Neural cell (in vitro differentiated cells): ENCODE measurements around the gene NAV1.

ENCODE experiments used
- EP300 ChIP-seq: fragments of 450-650 bp; conservative IDR thresholded peaks from 2 replicates; pipeline ENCODE4 v1.6.1; 2014; ENCODE audit warnings: antibody characterized with exemption, mild to moderate bottlenecking, moderate library complexity; ENCODE audit not compliant: poor library complexity, severe bottlenecking
- EZH2 ChIP-seq: fragments of 200-600, 300-800 bp; shearing (Covaris generic), sonication (generic); IDR thresholded peaks from 2 replicates; pipeline ENCODE4 v1.6.1; 2014; ENCODE audit warnings: antibody characterized with exemption, low read length, borderline replicate concordance, mild to moderate bottlenecking; ENCODE audit not compliant: insufficient read depth, poor library complexity, severe bottlenecking
- MXI1 ChIP-seq: fragments of 450-650 bp; conservative IDR thresholded peaks from 2 replicates; pipeline ENCODE4 v1.6.1; 2014; ENCODE audit warnings: antibody characterized with exemption, mild to moderate bottlenecking; ENCODE audit not compliant: poor library complexity, severe bottlenecking
- POLR2AphosphoS5 ChIP-seq: IDR thresholded peaks from 2 replicates; pipeline ENCODE4 v1.6.1; 2012
- RAD21 ChIP-seq: fragments of 450-650 bp; conservative IDR thresholded peaks from 2 replicates; pipeline ENCODE4 v1.6.1; 2014; ENCODE audit warnings: antibody characterized with exemption, mild to moderate bottlenecking, moderate library complexity
- TAF1 ChIP-seq: IDR thresholded peaks from 2 replicates; pipeline ENCODE4 v1.6.1; 2012; ENCODE audit warnings: low read depth
- TF ChIP-seq, protein P1 (sequence below): fragments of 450-650 bp; IDR thresholded peaks from 2 replicates; pipeline ENCODE4 v1.5.1; 2014; ENCODE audit warnings: antibody characterized with exemption, mild to moderate bottlenecking, moderate library complexity; ENCODE audit not compliant: poor library complexity, severe bottlenecking
- TF ChIP-seq, protein P2 (sequence below): IDR thresholded peaks from 2 replicates; pipeline ENCODE4 v1.6.1; 2012; ENCODE audit warnings: borderline replicate concordance

DNA sequence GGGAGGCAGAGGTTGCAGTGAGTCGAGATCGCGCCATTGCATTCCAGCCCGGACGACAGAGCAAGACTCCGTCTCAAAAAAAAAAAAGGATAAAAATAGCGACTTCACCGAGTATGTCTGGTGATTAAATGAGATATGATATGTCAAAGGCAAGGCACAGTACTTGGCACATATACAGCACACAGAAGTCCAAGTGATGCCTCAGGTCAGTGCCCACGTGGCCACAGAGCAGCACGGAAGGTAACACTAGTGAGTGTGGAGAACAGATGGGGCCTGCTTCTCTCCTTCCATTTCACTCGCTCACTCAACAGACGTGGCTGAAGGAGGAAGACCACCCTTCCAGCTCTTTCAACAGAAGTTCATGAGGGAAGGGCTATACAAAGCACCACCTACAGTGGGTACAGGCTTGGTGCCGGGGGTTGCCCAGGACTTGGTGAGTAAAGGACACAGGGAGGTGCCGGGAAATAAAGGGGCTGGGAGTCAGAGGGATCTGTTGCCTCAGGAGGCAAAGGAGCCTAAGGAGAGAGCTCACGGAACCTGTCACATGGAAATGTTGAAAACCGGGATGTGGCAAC lies 40.9 kb upstream of the NAV1 start:
- no peak for TF ChIP-seq EZH2
- TF ChIP-seq, protein P1, sequence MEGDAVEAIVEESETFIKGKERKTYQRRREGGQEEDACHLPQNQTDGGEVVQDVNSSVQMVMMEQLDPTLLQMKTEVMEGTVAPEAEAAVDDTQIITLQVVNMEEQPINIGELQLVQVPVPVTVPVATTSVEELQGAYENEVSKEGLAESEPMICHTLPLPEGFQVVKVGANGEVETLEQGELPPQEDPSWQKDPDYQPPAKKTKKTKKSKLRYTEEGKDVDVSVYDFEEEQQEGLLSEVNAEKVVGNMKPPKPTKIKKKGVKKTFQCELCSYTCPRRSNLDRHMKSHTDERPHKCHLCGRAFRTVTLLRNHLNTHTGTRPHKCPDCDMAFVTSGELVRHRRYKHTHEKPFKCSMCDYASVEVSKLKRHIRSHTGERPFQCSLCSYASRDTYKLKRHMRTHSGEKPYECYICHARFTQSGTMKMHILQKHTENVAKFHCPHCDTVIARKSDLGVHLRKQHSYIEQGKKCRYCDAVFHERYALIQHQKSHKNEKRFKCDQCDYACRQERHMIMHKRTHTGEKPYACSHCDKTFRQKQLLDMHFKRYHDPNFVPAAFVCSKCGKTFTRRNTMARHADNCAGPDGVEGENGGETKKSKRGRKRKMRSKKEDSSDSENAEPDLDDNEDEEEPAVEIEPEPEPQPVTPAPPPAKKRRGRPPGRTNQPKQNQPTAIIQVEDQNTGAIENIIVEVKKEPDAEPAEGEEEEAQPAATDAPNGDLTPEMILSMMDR, result no peak
- TF ChIP-seq EP300, result no peak
- TF ChIP-seq POLR2AphosphoS5, result no peak
- no peak for TF ChIP-seq RAD21
- no peak for TF ChIP-seq MXI1
- TF ChIP-seq, protein P2, sequence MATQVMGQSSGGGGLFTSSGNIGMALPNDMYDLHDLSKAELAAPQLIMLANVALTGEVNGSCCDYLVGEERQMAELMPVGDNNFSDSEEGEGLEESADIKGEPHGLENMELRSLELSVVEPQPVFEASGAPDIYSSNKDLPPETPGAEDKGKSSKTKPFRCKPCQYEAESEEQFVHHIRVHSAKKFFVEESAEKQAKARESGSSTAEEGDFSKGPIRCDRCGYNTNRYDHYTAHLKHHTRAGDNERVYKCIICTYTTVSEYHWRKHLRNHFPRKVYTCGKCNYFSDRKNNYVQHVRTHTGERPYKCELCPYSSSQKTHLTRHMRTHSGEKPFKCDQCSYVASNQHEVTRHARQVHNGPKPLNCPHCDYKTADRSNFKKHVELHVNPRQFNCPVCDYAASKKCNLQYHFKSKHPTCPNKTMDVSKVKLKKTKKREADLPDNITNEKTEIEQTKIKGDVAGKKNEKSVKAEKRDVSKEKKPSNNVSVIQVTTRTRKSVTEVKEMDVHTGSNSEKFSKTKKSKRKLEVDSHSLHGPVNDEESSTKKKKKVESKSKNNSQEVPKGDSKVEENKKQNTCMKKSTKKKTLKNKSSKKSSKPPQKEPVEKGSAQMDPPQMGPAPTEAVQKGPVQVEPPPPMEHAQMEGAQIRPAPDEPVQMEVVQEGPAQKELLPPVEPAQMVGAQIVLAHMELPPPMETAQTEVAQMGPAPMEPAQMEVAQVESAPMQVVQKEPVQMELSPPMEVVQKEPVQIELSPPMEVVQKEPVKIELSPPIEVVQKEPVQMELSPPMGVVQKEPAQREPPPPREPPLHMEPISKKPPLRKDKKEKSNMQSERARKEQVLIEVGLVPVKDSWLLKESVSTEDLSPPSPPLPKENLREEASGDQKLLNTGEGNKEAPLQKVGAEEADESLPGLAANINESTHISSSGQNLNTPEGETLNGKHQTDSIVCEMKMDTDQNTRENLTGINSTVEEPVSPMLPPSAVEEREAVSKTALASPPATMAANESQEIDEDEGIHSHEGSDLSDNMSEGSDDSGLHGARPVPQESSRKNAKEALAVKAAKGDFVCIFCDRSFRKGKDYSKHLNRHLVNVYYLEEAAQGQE, result no peak
- no peak for TF ChIP-seq TAF1
